Muscle layer of duodenum (tissue), 2 donors: ENCODE results near the gene UNC13C.

Source experiments
- H3K27ac ChIP-seq: one replicate; pipeline ENCODE4 v1.7.0; 2013; ENCODE audit warnings: mild to moderate bottlenecking, low read length
- H3K27me3 ChIP-seq: one replicate; pipeline ENCODE4 v1.7.0; 2013; ENCODE audit warnings: low read depth, mild to moderate bottlenecking, control low read depth, low read length
- H3K36me3 ChIP-seq, 2 donors: one replicate each; pipeline ENCODE4 v1.7.0; 2013; ENCODE audit warnings: low read length in 2 of 2, control low read depth in 1 of 2, mild to moderate bottlenecking in 1 of 2; ENCODE audit not compliant: insufficient read depth in 2 of 2, control insufficient read depth in 1 of 2
- H3K4me1 ChIP-seq, 2 donors: one replicate each; pipeline ENCODE4 v1.7.0; 2013; ENCODE audit warnings: low read length in 2 of 2, mild to moderate bottlenecking in 2 of 2, control low read depth in 1 of 2, moderate library complexity in 1 of 2; ENCODE audit not compliant: insufficient read depth in 2 of 2, control insufficient read depth in 1 of 2
- H3K4me3 ChIP-seq, 2 donors: one replicate each; pipeline ENCODE4 v1.7.0; 2013; ENCODE audit warnings: low read length in 2 of 2, low read depth in 1 of 2, mild to moderate bottlenecking in 1 of 2
- H3K9me3 ChIP-seq, 2 donors: one replicate each; pipeline ENCODE4 v1.7.0; 2013; ENCODE audit warnings: low read length in 2 of 2, control low read depth in 1 of 2, mild to moderate bottlenecking in 1 of 2; ENCODE audit not compliant: control insufficient read depth in 1 of 2
- donor health status: healthy.

The UNC13C gene

DNA sequence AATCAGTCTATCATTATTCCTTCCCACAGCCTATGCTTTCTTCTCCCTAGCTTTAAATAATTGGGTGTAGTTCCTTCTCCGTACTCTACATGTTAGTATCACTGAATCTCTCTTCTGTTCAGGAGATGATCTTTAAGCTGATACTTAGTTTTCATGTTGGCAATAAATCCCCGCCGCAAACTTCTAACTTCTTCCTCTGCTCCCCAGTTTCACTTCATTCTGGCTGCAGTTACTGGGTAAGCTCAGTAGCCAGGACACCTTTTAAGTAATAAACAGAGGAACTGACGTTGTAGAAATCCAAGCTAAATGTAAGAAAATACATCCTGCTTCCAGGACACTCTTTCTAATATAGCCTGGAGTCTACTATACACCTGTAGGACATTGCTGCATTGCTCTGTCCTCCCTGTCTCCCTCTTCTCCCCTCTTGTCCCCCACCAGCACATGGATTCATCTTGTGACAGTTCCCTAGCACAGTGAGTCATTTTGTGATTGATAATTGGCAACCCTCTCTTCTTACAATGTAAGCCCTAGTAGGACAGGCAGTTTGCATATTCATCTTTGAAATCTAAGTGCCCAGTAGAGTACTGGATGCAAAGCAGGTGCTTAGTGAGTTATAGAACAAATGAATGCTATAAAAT lies 598.2 kb downstream of the UNC13C start:
- H3K9me3 ChIP-seq, result peaks cover 0 to 4% of the 10 kb centered on the region in 2 donors
- H3K4me1 ChIP-seq, result no peaks in the 10 kb centered on the region
- no peaks in the 10 kb centered on the region for H3K36me3 ChIP-seq
- no peaks in the 10 kb centered on the region for H3K27me3 ChIP-seq
- H3K27ac ChIP-seq, result no peak overlapping the region
- no peak overlapping the region for H3K4me3 ChIP-seq

DNA sequence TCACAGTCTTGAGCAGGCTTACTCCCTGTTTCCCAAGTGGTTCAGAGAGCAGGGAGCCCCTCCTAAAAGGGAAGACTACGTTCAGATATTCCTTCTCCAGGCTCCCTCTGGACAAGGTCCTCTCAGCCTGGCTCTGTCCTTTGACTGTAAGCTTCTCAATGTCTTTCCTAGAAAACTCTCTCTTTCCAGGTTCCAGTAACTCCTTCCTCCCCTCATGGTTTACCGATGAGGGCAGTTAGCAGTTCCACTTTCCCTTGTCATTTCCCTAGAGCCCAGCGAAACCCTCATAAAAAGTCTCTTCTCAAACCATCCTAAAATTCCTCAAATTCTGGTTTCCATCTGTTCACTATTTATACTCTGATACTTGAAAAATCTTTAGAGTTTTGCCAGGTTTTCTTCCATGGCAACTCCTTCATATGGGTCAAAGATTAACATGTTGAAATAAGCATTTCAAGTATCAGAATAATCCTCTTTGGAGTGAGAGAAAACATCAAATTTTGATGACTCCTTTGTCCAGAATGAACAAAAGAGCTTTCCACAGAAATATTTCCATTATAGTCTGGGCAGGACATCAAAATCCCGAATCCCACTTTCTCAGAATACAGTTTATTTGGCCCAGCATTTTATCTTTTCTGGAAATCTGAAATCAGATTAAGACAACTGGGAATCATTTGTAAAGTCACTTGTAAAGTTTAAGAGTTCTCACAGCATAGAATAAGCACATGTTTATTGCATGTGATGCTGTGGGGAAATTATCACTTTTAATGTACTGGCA lies 599.4 kb downstream of the UNC13C start:
- no peaks in the 10 kb centered on the region for H3K36me3 ChIP-seq
- H3K27me3 ChIP-seq, result no peaks in the 10 kb centered on the region
- H3K4me3 ChIP-seq, result no peak overlapping the region
- peaks cover 0 to 5% of the 10 kb centered on the region in 2 donors for H3K9me3 ChIP-seq
- no peaks in the 10 kb centered on the region for H3K4me1 ChIP-seq
- H3K27ac ChIP-seq, result no peak overlapping the region

DNA sequence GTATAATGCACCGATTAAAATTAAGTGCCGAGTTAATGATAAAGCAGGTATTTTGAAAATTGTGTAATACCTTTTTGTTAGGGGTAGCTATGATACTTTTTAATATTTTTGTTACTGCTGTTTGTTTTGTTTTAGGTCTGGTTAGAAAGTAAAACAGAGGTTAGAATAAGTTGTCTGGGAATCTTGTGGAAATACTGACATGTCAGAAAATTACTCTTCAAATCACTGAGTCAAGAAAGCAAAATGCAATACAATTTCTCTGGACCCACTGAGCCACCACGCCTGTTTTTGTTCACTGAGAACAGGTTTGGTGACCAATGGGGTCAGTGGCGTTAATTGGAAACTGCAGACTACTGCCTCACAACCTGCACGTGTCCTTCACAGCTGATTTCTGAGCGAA lies 601.6 kb downstream of the UNC13C start:
- no peaks in the 10 kb centered on the region for H3K36me3 ChIP-seq
- no peak overlapping the region for H3K4me3 ChIP-seq
- no peak overlapping the region for H3K27ac ChIP-seq
- H3K9me3 ChIP-seq, result peaks cover 0 to 5% of the 10 kb centered on the region in 2 donors
- H3K27me3 ChIP-seq, result no peaks in the 10 kb centered on the region
- no peaks in the 10 kb centered on the region for H3K4me1 ChIP-seq

DNA sequence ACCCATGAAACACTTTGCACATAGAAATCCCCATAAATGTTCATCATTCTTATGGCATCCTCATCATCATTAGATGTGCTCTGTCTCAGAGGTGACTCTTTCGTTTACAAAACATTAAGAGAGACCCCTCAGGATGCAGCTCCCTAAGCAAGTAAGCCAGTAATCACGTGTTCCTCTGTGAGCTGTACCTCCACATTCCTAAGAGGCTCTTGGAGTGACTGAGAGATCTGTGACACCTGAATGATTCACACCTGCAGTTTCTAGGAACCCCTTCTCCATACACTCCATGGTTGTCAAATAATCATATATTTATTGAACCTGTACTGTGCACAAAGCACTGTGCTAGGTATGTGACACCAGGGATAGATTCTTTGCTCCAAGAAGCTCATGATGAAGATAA lies 602.4 kb downstream of the UNC13C start:
- Histone ChIP-seq H3K4me3 (no peak overlapping the region), H3K36me3 (no peaks in the 10 kb centered on the region), H3K9me3 (peaks cover 0 to 5% of the 10 kb centered on the region in 2 donors)

DNA sequence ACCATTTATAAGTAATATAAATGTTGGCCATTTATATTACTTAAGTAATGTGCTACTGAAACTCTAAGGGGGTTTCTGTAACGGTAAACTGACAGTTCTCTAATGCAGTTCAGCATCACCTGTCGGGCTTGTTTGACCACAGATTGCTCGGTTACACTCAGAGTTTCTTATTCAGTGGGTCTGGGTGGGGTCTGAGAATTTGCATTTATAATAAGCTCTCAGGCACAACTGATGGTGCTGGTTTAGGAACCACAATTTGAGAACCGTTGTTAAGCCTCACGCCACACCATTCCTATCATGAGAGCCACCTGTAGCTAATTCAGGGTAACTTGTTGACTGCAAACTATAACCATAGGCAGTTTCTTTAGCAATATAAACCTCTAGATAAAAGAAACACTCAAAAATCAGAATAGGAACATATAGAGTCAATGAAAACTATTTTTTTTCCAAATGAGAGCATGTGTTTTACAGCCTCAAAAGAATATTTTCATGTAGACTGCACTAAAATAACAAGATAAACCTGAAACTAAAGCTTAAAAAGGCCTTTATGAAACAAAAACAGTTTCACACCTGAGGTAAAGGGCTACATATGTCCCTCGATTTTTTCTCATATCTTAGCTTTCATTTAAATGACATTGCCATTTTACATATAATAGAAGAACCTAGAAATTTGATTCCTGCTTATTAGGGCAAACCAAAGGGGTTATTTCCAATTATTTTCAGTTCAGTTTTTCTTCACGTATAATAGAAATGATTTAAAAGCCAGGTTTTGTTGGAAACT lies 604.8 kb downstream of the UNC13C start:
- H3K27ac ChIP-seq, result no peak overlapping the region
- no peaks in the 10 kb centered on the region for H3K27me3 ChIP-seq
- H3K4me1 ChIP-seq, result no peaks in the 10 kb centered on the region
- no peak overlapping the region for H3K4me3 ChIP-seq
- H3K36me3 ChIP-seq, result no peaks in the 10 kb centered on the region
- peaks cover 0 to 5% of the 10 kb centered on the region in 2 donors for H3K9me3 ChIP-seq

More for the DNA sequence above, 602.4 kb downstream of the UNC13C start:
- H3K27ac ChIP-seq, result no peak overlapping the region
- H3K27me3 ChIP-seq, result no peaks in the 10 kb centered on the region
- H3K4me1 ChIP-seq, result no peaks in the 10 kb centered on the region

DNA sequence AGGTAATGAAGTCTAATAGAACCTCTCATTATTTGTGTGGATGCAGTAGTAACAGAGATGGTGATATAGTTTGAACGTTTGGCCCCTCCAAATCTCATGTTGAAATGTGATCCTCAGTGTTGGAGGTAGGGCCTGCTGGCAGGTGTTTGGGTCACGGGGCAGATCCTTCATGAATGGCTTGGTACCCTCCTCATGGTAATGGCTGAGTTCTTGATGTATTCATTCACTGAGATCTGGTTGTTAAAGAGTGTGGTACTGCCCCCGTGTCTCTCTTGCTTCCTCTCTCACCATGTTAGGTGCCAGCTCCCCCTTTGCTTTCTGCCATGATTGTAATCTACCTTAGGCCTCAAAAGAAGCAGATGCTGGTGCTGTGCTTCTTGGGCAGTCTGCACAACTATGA lies 606.8 kb downstream of the UNC13C start:
- Histone ChIP-seq H3K27ac (no peak overlapping the region), H3K9me3 (peaks cover 0 to 5% of the 10 kb centered on the region in 2 donors), H3K36me3 (no peaks in the 10 kb centered on the region), H3K27me3 (no peaks in the 10 kb centered on the region), H3K4me3 (no peak overlapping the region), H3K4me1 (no peaks in the 10 kb centered on the region)

DNA sequence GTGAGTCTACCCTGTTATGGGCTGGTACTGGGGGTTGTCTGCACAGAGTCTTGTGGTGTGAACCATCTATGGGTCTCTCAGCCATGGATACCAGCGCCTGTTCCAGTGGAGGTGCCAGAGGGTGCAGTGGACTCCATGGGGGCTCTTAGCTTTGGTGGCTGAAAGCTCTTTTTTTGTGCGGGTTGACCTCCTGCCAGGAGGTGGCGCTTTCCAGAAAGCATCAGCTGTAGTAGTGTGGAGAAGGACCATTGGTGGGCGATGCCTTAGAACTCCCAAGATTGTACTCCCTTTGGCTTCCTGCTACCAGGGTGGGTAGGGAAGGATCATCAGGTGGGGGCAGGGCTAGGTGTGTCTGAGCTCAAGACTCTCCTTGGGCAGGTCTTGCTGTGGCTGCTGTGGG lies 615.9 kb downstream of the UNC13C start:
- H3K4me1 ChIP-seq, result no peaks in the 10 kb centered on the region
- H3K27me3 ChIP-seq, result no peaks in the 10 kb centered on the region
- H3K27ac ChIP-seq, result no peak overlapping the region
- peaks cover 0 to 6% of the 10 kb centered on the region in 2 donors for H3K9me3 ChIP-seq
- H3K4me3 ChIP-seq, result no peak overlapping the region
- no peaks in the 10 kb centered on the region for H3K36me3 ChIP-seq

DNA sequence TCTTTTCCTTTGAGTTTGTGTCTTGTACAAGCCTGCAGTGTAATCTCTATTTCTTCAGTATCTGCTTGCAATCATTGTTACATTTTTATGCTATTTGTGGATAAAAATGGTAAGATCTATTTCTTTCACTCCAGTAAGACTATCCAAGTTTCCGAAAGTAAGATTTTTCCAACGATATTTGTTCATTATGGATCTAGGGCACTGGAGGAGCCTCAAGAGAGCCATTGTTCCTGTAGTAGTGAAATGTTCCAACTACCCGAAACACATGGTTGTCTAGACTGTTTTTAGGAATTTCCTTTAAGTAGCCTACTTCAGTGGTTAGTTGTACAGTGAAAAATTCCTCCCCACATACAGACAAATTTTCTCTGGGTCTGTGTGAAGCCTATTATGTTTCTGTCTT lies 621.1 kb downstream of the UNC13C start:
- no peaks in the 10 kb centered on the region for H3K4me1 ChIP-seq
- H3K27me3 ChIP-seq, result no peaks in the 10 kb centered on the region
- no peak overlapping the region for H3K27ac ChIP-seq
- H3K4me3 ChIP-seq, result no peak overlapping the region
- H3K36me3 ChIP-seq, result no peaks in the 10 kb centered on the region
- no peaks in the 10 kb centered on the region for H3K9me3 ChIP-seq

DNA sequence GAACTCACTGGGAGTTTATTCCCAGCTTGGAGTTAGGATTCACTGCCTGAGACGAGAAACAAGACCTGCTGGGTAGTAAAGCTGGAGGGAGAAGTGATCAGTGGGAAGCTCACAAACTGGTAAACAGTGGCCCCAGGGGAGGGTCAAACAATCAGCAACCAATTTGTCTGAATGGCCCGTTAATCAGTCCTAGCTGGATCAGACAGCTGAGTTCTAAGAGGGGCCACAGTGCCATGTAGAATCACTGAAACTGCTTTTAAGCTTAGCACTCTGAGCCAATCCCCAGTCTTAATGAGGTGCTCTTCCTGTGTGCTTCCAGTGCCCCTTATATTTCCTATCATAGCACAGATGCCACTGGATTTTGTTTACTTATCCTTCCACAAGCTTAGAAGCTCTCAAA lies 626.8 kb downstream of the UNC13C start:
- H3K27me3 ChIP-seq, result no peaks in the 10 kb centered on the region
- H3K9me3 ChIP-seq, result no peaks in the 10 kb centered on the region
- H3K4me3 ChIP-seq, result no peak overlapping the region
- no peaks in the 10 kb centered on the region for H3K36me3 ChIP-seq
- H3K27ac ChIP-seq, result no peak overlapping the region
- no peaks in the 10 kb centered on the region for H3K4me1 ChIP-seq

DNA sequence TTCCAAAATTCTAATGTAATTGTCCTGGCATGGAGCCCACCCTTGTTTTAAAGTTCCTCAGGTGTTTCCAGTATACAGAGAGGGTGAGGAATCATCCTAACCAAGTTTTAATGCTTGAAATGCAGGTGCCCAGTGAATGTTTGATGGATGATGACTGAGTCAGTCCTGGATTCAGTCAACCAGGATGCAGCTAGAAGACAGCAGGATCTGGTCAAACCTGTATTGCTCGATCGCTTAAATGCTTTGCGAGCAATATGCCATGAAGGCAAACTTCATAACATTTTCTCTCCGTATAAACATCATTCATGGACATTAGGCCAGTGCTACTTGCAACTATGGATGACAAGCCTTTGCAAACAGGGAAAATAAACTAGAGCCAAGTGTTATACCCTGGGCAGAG lies 627.3 kb downstream of the UNC13C start:
- no peak overlapping the region for H3K4me3 ChIP-seq
- no peaks in the 10 kb centered on the region for H3K27me3 ChIP-seq
- H3K9me3 ChIP-seq, result no peaks in the 10 kb centered on the region
- H3K27ac ChIP-seq, result no peak overlapping the region
- no peaks in the 10 kb centered on the region for H3K36me3 ChIP-seq
- H3K4me1 ChIP-seq, result no peaks in the 10 kb centered on the region
